ENCODE measurements around the gene FHIT.

The FHIT gene

GRCh38 chr3:60167186-60167585 is 1084.1 kb downstream of the FHIT start:
- no peak for DNase-seq (ENCODE audit: low read depth in 2 of 2)

DNA sequence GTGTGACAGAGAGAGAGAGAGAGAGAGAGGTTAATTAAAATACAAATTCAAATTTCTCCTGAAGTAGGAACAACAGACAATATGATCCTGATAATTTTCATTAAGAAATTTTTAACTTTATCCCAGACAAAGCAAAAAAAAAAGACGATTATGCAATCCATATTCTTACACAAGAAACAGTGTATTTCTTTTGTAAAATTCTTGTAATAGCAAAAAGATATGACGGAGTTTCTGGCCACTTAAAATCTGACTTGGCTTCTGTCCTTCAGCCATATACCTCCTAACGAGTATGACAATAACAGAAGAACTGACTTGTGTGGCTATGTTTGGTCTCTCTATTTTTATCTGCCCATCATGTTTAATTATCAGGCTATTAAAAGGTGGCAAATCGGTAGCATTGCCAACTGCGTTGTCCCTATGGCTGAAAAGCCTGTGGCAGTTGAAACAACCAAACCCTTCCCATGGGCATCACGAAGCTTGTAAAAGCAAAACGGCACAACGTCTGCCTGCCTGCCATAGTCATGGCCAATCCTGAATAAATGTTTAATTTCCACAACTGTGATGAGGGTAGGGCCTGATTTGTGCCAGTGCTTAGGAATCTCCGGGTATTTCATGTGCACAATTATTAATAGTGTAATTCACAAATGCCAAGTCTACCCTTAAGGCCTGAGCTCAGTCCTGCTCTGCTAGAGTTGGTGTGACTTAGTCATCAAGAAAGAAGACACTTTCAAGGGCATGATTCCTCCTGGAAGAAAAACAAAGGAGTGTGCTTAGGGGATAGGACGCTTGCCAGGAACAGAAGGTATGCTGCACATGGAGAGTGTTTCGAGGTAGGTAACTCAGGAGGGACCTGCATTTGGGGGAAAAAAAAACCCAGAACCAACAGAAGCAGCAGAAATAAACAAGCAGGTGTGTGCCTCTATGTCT is 1090.2 kb downstream of the FHIT start:
- DNase-seq (ENCODE audit: low read depth in 2 of 2), result no peak

DNA sequence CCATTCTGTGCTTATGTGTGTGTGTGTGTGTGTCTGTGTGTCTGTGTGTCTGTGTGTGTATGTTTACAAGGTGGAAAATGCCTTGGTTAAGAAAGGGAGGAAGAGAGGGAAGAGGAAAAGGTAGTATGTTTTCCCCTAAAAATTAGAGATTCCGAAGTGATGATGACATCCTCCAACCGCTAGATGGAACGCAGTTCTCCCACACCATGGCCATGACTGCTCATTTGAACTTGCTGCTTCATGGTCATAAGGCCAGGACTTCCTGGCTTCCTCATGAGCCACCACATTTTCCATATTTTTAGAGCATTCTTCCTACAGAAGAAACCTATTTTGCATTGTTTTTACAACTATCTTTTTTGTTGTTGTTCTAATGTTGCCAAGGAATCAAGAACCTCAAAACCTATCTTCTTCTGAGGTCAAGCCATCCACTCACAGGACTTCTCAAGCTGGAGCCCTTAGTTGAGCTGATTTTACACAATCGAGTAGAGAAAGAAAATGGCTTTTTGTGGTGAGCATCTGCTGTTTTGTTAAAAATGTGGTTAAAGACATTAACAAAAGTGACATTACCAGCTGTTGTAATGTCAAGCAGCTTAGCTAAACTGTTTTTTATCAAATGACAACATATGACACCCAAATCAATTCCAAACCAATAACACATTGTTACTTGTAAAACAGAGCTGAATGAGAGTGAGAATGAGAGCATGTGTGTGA is 1091.0 kb downstream of the FHIT start:
- DNase-seq (ENCODE audit: low read depth in 2 of 2), result no peak

- DNase-seq (ENCODE audit: low read depth in 2 of 2), result no peak
Measured at GRCh38 chr3:60158035-60158434, 1093.2 kb downstream of the FHIT start.

DNA sequence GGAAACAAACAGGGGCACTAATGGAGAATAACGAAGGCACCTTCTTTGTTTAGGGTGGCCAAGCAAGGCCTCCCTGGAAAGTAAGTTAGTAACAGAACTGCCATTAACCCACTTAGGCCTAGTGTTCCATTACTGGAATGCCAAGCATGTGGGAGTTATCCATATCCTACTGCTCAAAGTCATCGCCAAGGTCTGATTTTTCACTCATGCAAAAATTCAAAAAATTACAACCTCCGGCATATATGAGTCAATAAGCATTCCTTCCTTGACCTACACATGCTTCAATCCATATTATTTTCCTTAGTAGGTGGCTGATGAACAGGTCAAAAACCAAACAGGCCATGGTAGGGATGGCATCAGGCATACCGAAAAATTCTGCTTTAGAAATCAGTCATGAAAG is 1097.2 kb downstream of the FHIT start:
- no peak for DNase-seq (ENCODE audit: low read depth in 2 of 2)

- no peak for DNase-seq (ENCODE audit: low read depth in 2 of 2)
Measured at GRCh38 chr3:60153221-60153999, 1097.8 kb downstream of the FHIT start.

DNA sequence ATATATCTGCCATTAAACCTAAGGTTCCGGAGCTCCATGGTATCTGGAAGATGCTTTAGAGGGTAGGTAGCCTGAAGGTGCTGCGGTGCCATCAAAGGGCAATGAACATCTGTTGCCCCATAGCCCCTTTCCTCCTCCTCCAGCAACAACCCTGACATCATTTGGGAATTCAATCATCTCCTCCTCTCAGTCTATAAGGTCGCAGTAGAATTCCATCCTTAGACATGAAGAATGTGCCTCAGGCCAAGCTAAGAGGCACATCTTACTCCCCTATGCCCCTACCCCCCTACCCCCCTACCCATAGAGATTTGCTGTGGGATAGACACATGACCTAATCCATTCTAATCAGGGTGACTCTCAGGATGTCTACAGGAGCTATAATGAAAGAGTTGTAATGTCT is 1101.8 kb downstream of the FHIT start:
- DNase-seq (ENCODE audit: low read depth in 2 of 2), result no peak

DNA sequence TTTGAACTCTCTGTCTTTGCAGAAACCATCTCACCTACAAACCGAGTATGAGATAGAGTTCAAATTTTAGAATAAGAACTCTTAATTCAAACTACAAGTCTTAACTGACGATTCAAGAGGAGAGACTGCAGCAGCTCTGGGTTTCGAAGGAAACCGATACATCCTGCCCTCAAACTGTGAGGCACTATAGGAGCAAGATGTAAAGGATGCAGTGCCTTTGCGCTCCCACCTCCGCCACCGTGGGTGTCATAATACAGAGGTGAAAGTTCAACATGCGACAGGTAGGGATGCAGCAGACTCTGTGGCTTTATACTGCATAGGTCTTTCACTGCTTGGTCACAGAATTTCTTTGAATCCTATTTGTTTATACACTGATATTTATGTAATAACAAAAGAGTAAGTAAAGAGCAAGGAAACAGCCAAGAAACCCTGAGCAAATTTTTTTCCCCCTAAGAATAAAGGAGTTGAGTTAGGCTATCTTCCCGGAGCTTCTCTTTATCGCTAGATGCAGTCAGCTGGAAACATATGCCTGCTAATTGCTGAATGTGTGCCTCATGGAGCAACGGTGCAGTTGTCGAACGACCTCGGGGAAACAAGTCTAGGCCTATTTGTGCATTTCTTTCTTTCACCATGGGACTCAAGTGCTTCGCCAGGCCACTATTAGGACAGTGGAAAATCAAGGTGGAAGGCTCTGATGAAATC is 1103.9 kb downstream of the FHIT start:
- no peak for DNase-seq (ENCODE audit: low read depth in 2 of 2)

- DNase-seq (ENCODE audit: low read depth in 2 of 2), result no peak
Measured at GRCh38 chr3:60146121-60146520, 1105.1 kb downstream of the FHIT start.

DNA sequence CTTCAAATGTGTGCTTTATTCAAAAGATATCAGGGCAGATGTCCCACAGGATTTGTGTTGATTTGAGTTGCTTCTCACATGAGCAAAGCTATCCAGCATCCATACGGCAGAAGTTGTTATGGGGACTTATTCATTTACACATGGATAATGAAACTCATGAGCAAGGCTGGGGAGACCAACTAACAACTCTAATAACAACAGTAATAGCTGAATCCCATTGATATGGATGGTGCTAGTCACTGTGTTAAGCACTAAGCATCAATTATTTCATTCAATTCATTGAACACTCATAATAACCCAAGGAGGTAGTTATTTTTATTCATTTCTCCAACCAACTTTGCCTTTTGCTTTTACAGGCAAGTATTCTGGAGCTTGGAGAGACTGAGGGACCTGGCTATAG is 1107.2 kb downstream of the FHIT start:
- no peak for DNase-seq (ENCODE audit: low read depth in 2 of 2)

DNA sequence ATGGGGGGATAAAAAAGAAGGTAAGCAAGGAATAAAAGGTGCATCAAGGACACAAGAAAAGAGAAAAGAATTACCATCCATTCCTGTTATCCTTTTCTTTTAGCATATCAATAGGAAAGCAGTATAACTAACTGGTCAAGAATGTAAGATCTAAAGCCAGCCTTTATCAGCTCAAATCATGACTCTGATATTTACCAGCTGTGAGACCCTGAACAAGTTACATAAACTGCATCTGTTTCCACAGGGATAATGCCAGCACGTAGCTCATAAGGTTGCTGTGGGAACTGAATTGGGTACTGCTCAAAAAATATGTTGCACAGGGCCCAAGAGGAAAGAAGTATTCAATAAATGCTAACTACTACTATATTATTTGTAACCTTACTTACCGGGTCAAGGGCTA is 1109.2 kb downstream of the FHIT start:
- DNase-seq (ENCODE audit: low read depth in 2 of 2), result no peak

DNA sequence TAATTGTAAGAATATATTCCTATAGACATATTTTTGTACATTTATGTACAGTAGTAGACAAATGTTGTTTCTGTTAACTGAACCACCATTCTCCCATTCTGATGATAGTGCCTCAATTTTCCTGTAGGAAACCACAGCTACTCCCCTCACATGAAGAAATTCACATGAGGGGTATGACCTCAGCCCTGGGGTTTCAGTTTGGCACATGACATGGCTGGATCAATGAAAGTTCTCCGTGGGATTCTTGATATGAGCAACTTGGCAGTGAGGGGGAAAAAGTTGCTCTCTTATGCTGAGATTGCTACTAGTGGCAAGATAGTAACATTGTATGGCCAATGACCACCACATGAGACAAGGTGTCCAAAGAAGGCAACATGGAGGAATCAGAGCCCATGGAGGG is 1111.1 kb downstream of the FHIT start:
- no peak for DNase-seq (ENCODE audit: low read depth in 2 of 2)

DNA sequence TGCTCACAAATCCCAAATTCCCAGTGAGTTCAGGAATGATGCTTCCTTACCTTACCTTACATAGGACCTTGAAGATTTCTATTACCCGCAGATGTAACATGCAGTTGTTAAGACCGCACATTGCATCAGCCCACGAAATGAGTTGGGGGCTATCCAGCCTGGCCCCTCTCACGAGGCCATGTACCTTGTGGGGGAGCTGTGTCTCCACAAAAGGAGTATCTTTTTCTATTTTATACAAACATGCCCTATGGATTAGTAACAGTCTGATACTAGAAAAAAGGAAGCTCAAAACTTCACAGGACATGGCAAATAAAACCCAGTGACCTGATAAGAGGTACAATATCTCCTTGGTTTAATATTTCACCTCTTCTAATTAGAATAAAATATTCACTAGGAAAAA is 1114.7 kb downstream of the FHIT start:
- no peak for DNase-seq (ENCODE audit: low read depth in 2 of 2)

GRCh38 chr3:60135474-60135873 is 1115.8 kb downstream of the FHIT start:
- no peak for DNase-seq (ENCODE audit: low read depth in 2 of 2)

DNA sequence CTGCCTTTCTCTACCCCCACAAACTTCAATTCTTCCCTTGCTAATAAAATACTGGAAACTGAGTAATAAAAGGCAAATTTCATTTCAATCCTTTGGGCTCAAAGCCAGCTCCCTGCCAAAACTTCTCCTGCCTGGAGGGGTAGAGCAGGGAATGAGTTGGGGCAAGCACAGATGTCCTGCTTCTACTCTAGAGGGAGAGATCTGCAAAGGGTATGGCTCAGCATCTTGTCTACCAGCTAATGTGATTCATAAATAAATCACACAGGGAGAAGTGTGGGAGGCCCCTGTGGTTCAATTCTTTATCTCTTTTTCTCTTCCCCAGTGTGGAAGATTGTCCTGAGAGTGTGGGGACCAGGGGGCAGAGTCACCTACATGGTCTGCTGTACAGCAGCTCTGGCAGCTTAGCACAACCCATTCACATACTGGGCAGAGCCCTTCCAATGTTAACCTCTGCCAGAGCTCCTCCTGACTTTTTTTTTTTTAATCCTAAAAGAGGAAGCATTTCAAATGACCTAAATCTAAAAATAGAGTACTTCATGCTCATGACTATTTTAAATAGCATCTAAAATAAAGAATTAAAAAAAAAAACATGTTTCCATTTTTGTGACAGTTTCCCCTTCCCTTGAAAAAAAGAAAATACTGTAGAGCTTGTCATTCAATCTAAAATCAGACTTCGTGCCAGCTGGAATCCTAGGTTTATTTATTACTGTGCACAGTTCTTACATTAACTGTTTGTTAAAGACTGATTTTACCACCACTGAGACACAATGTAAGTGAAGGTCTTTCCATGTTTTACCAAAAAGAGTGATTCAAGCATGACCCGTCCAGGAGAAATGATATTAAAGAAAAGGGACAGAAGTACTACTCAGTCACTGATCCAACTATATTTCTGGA is 1117.7 kb downstream of the FHIT start:
- no peak for DNase-seq (ENCODE audit: low read depth in 2 of 2)

GRCh38 chr3:60131618-60132017 is 1119.6 kb downstream of the FHIT start:
- no peak for DNase-seq (ENCODE audit: low read depth in 2 of 2)

DNA sequence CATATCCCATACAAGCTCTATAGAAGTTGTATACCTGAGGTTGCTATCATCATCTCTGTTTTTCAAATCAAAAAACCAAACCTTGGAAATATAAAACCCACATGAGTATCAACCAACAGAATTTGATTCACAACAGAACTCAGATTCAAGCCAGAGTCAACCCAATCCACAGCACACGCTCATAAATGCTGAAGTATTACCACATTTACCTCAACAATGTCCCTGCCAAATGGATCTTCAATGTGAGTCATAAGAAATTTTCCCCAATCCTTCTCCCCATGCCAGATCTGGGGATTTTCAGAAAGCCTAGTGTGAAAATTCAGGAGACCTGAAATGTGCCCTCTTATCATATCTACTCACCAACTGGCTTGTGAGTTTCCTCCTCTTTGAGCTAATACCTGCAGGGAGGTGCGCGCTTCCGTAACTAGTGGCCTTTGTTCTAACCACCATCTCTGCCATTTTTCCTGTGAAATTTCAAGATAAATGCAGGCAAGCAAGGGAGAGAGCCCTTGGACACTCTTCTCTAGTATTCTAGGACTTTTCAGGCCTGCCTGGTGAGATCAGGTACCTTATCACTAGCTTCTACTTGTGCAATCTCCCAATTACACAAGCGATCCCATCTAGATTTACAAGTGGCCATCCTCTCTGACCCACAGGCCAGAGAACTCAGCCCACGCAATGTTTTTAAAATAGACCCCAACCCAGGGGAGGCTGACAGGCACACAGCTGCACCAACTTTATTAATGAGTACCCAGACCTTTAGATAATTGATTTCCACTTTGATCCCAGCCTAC is 1124.5 kb downstream of the FHIT start:
- DNase-seq (ENCODE audit: low read depth in 2 of 2), result no peak

- DNase-seq (ENCODE audit: low read depth in 2 of 2), result no peak
Measured at GRCh38 chr3:60125686-60126085, 1125.6 kb downstream of the FHIT start.

DNA sequence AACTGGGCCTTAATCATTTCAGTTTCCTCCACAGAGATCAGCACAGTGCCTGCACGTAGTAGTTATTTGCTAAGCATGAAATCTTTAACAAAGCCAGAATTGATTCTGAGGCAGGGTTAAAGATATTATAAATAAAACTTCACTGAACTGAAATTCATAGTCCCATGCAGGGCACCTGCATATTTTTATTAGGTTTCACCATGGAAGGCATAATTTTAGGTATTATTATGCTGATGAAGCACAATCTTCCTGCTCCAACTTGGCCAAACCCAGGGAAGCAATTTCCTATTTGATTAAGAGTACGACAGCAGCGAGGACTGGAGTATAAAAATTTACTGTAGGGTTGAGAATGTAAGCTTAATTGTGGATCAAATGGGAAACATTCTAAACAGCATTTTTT is 1131.0 kb downstream of the FHIT start:
- DNase-seq (ENCODE audit: low read depth in 2 of 2), result no peak

DNA sequence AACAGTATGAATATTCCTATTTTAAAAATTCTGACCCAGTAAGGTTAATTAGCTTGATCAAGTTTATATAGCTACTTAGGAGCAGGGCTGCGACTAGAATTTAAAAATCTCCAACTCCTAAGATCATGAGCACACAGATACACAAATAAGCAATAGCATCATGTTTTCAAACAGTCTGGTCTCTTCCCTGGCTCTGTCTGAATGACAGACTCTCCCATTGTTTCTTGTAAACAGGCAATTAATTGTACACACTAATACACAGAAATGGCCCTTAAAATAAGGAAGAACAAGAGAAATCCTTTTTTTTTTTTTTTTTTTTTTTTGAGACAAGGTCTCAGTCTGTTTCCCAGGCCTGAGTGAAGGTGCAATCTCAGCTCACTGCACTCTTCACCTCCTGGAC is 1137.1 kb downstream of the FHIT start:
- no peak for DNase-seq (ENCODE audit: low read depth in 2 of 2)

Data from stimulated activated CD8-positive, alpha-beta memory T cell treated with anti-CD3 and anti-CD28 coated beads, Interleukin-2, amount 100 ng/mL, for 1 hour (primary cell).